Amniotic stem cell (primary cell): Measurements from ENCODE around the gene CCDC24.

ENCODE experiments used
- DNase-seq: peaks from one replicate; lab custom pipeline; 2025; lab: John Stamatoyannopoulos, UW

CCDC24 gene

GRCh38 chr1:43997295-43997999, 6.0 kb downstream of the CCDC24 start:
- no peak for DNase-seq

GRCh38 chr1:43998000-43998378, 6.6 kb downstream of the CCDC24 start:
- no peak for DNase-seq

DNA sequence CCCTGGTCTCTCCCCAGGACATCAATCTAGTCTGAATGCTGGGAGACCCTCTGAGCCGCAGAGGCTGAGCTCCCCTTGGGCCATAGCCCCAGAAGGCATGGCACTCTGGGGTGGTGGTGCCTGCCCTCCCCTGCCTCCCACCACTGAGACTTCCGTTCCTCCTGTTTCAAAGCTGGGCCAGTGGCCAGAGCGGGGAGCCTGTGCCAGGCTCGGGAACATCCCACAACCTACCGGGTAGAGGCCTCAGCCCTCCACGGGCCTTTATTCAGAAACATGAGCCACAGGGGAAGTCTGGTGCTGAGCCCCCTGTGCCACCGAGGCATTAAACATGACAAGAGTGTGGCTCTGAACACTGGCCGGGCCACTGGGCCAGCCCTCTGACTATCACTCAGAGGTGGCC, 8.1 kb downstream of the CCDC24 start:
- DNase-seq = no peak

DNA sequence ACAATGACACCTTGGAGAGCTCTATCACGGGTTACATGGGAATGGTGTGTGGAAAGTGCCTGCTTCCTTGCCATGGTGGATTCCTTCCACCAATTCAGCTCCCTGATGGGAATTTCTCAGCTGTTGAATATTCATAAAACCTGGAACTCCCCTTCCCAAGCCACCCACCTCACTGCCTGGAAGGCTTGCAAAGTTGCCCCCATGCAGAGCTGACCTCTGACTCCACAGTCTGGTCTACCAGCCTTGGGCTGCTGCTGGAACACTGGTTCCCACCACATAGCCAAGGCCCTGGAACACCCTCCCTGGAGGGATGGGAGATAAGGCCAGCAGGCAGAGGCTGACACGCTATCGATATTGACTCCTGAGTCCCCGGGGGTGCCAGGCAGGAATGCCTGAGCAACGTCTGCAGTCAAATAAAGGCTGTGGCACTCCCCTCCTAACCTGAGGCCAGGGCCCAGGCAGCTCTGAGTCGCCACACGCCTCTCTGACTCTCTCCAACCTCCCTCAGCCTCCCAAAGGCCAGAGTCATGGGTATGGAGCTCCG, 8.8 kb downstream of the CCDC24 start:
- DNase-seq = no peak

GRCh38 chr1:44002165-44002564, 10.8 kb downstream of the CCDC24 start:
- DNase-seq = no peak

DNA sequence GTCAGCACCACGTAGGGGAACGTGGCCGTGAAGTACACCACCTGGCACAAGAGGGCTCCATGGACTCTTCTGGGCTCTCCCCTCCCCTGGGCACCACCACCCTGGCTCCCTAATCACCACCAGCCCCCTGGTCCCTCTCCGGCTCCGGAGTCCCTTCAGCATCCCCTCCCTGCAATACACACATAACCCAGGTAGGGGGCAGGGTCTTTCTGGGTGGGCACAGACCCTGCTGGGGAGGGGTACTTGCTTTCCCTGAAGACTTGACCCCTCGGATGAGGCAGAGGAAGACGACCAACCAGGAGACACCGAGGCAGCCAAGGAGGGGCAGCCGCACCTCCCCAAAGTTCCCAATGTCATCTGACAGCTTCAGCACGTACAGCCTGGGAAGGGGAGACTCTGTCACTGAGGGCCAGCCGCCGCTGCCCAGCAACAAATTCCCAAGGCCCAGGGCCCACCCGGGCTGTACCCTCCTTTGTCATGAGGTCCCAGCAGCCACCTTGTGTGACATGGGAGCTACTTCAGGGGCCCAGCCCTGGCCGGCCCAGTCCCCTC, 11.3 kb downstream of the CCDC24 start:
- no peak for DNase-seq

GRCh38 chr1:44008259-44008658, 16.9 kb downstream of the CCDC24 start:
- DNase-seq = no peak

- no peak for DNase-seq
Measured at GRCh38 chr1:44010935-44011471, 19.6 kb downstream of the CCDC24 start.

DNA sequence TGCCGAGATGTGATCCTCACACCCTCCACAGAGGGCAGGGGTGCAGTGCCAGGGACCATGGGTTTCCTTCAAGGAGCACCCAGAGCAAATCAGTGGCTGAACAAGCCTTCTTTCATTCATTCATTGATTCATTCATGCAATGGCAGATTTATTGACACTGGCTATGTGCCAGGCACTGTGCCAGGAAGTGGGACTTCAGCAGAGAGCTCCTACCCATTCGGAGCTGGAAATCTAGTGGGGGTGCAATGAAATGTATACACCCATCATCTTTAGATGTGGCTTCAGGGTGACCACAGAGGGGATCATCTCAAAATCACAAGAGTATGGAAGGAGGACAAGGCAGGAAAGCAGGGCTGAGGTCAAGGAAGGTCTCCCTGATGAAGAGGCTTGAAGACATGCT, 21.0 kb downstream of the CCDC24 start:
- DNase-seq = no peak

DNA sequence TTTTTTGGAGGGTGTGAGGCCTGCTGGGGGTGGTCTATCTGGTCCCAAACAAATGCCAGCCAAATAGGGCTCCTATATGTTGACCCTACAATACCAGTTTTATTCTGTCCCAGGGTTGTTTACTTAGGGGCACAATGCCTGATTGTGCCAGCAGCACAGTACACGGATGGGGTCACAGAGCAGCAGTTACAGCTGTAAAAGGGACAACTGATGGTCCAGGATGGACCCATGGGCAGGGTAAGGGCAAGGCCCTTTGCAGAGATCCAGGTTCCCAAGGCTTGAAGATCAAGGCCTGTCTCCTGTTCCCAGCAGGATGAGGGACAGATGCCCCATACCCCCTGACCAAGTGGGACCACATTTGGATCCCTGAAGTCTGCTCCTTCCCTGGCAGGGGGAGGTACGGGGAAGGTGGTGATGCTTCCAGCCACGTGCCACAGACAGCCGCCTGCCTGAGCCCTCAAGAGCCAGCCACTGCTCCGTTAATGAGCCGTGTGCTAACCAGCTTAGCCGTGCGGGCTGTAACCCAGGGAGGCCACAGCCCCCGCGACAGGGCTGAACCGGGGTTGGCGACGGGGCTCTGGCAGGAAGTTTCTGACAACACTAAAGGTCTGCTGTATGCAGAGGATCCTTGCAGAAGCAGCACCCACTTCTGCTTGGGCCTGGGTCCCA, 21.7 kb downstream of the CCDC24 start:
- no peak for DNase-seq

- no peak for DNase-seq
Measured at GRCh38 chr1:44013949-44014348, 22.6 kb downstream of the CCDC24 start.

GRCh38 chr1:44014365-44015104, 23.1 kb downstream of the CCDC24 start:
- no peak for DNase-seq

GRCh38 chr1:44015206-44015605, 23.8 kb downstream of the CCDC24 start:
- DNase-seq = no peak

- DNase-seq = no peak
Measured at GRCh38 chr1:44016041-44016889, 24.9 kb downstream of the CCDC24 start.

DNA sequence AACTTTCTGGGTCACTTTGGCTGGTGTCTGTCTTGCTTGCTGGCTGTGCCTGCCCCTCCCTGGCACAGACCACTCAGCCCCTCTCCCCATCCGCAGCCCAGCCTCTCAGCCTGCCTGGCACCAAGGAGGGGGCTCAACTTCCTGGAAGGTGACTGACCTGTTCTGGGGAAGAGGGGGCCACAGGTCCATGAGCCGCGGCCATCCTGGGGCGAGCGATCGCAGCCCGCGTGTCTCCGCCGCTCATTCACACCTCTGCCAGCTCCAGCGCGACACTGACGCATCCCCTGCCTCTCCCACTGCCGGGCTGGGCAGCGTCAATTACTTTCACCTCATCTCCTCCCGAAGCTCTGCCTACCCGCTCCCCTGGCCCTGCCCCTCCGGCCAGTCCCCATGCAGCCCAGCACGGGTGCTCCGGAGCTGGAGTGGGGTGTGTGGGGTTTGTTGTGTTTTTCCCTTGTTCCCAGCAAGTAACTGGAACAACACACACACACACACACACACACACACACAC, 25.5 kb downstream of the CCDC24 start:
- no peak for DNase-seq

DNA sequence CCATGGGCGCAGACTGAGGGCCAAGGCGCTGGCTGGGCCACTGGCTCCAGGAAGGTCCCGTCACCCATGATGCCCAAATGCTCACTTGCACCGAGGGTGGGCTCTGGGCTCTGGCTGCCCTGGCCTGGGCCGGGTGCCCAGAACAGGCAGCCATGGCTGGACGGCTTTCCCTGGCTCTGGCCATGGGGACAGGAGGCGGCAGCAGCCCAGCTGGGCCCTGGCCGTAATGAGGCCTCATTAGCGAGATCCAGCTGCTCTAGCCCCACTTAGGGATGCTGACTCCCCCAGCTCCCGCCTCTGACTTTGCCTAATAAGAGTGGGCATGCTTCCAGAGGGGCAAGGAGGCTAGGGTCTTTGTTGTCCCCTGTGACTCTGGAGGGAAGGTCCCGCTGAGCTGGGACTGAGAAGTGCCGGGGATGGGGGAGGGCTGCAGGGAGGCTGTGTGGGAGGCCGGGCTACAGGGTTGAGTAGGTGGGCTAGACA, 28.1 kb downstream of the CCDC24 start:
- DNase-seq = no peak

DNA sequence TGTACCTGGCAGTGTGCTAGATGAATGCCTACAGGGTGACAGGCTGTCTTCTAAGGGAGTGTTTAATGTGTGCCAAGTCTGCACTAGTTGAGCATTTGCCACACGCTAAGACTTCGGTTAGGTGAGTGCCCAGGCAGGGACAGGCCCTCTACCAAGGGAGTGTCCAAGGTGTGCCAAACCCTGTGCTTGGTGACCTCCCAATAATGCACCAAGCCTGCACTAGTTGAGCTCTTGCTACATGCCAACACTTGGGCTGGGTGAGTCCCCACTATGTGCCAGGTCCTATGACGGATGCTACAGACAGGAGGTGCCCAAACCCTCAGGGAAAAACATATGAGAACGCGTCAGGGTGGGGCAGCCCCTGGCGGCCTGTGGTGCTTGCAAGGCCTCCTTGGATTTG, 29.1 kb downstream of the CCDC24 start:
- DNase-seq = no peak

DNA sequence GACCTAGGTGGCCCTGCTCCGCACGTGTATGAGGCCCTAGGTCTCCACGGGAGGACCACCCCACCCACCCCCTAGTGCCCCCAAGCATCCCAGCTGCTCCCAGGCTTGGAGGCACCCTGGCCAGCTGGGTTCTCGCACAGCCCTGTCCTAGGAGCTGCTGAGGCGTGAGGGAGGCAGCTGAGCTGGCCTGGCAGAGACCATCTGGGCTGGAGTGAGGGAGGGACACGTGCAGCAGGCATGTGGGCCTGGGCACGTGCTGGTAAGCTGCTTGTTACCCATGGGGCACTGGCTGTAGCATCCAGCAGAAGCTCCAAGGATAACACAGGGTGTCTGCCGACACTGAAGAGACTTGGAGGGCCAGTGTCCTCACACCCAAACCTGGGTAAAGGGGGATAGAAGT, 29.8 kb downstream of the CCDC24 start:
- DNase-seq = no peak

DNA sequence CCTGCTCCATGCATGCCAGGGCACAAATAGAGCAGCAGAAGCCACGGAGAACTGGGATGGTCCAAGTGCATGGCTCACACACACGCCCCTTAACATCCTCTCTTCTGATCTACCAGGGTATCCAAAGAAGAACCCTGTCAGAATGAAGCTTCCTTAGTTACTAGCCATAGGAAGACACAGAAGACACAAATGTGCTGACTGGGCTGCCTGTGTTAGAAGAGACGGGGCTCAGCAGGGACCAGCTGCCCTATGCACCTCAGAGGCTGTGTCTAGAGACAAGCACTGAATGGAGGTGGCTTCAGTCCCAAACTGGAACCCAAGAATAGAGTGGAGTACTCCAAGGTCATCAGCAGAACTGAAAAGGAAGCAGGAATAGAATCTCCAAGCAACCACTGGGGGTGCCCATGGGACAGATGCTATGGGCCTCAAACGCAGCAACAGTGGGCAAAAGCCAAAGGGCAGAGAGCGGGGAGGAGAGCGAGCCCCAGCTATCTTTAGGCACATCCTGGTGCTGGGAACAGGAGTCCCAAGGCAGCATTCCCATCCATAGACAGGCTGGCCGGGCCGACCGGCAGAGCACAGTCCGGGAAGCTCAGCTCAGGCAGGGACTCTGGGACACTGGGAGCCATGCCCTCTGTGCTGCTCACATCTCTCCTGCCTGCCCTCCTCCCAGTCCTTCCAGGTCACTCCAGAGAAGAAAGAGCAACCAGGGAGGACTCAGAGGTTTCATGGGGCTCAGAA, 30.4 kb downstream of the CCDC24 start:
- DNase-seq = no peak
